Liver (tissue), 9 donors: ENCODE results near the gene VN1R2. TPM values are rescaled to one million over a fixed set of nuclear protein-coding genes. Genes with fewer than 3 reads are reported as not detected.
"Not testable (repeated sequence)": the region's sequence is repeated elsewhere in the genome, so short reads cannot be mapped to it uniquely, and the experiment has no call there.

Experiments used
- DNase-seq: peaks from one replicate; pipeline ENCODE4 v3.0.0-alpha.2; 2017; ENCODE audit warnings: low spot score
- H3K27ac ChIP-seq, 2 donors: one replicate each; pipeline ENCODE4 v1.7.0; 2013; ENCODE audit warnings: inconsistent platforms in 2 of 2, low read length in 2 of 2, control low read depth in 1 of 2, low read depth in 1 of 2, mild to moderate bottlenecking in 1 of 2
- H3K27me3 ChIP-seq, 4 donors: one replicate each; pipeline versions ENCODE4 v1.6.1 to v1.7.0; 2013; ENCODE audit warnings: low read length in 3 of 4, inconsistent platforms in 1 of 4, mild to moderate bottlenecking in 1 of 4, moderate library complexity in 1 of 4; ENCODE audit not compliant: control insufficient read depth in 4 of 4, insufficient read depth in 4 of 4
- H3K36me3 ChIP-seq, 4 donors: one replicate each; pipeline versions ENCODE4 v1.6.1 to v1.7.0; 2013; ENCODE audit warnings: low read length in 3 of 4, mild to moderate bottlenecking in 3 of 4, low read depth in 1 of 4, moderate library complexity in 1 of 4; ENCODE audit not compliant: control insufficient read depth in 4 of 4, insufficient read depth in 3 of 4
- H3K4me1 ChIP-seq, 4 donors: one replicate each; pipeline versions ENCODE4 v1.6.1 to v1.7.0; 2013; ENCODE audit warnings: low read length in 3 of 4, mild to moderate bottlenecking in 3 of 4, moderate library complexity in 1 of 4; ENCODE audit not compliant: control insufficient read depth in 4 of 4, insufficient read depth in 4 of 4
- H3K4me3 ChIP-seq, 3 donors: one replicate each; pipeline versions ENCODE4 v1.6.1 to v1.7.0; 2013; ENCODE audit warnings: low read length in 3 of 3, control low read depth in 1 of 3, low read depth in 1 of 3, mild to moderate bottlenecking in 1 of 3
- H3K9ac ChIP-seq, 2 donors: one replicate each; pipeline ENCODE4 v1.7.0; 2013; ENCODE audit warnings: low read length in 2 of 2, mild to moderate bottlenecking in 2 of 2, moderate library complexity in 2 of 2, control low read depth in 1 of 2, low read depth in 1 of 2
- H3K9me3 ChIP-seq, 4 donors: one replicate each; pipeline versions ENCODE4 v1.6.1 to v1.7.0; 2013; ENCODE audit warnings: low read length in 3 of 4; ENCODE audit not compliant: control insufficient read depth in 4 of 4
- ATF3 ChIP-seq: IDR thresholded peaks from 2 replicates; pipeline ENCODE4 v1.6.1; 2016; ENCODE audit warnings: antibody characterized with exemption
- EGR1 ChIP-seq, 2 donors: IDR thresholded peaks; 2 replicates each; pipeline ENCODE4 v1.6.1; 2016 to 2018; ENCODE audit warnings: antibody characterized with exemption in 2 of 2, low read depth in 2 of 2
- FOXA1 ChIP-seq: IDR thresholded peaks from 2 replicates; pipeline ENCODE4 v1.6.1; 2016; ENCODE audit warnings: antibody characterized with exemption
- FOXA2 ChIP-seq: IDR thresholded peaks from 2 replicates; pipeline ENCODE4 v1.6.1; 2016; ENCODE audit warnings: antibody characterized with exemption
- HNF4G ChIP-seq: IDR thresholded peaks from 2 replicates; pipeline ENCODE4 v1.6.1; 2016; ENCODE audit warnings: antibody characterized with exemption
- JUND ChIP-seq, 2 donors: IDR thresholded peaks; 2 replicates each; pipeline ENCODE4 v1.6.1; 2016; ENCODE audit warnings: antibody characterized with exemption in 2 of 2
- MAX ChIP-seq: IDR thresholded peaks from 2 replicates; pipeline ENCODE4 v1.6.1; 2016; ENCODE audit warnings: antibody characterized with exemption
- NR2F2 ChIP-seq: IDR thresholded peaks from 2 replicates; pipeline ENCODE4 v1.6.1; 2016; ENCODE audit warnings: antibody characterized with exemption
- RAD21 ChIP-seq, 2 donors: IDR thresholded peaks; 2 replicates each; pipeline ENCODE4 v1.6.1; 2016; ENCODE audit warnings: antibody characterized with exemption in 2 of 2, mild to moderate bottlenecking in 2 of 2
- RXRA ChIP-seq, 2 donors: IDR thresholded peaks; 2 replicates each; pipeline ENCODE4 v1.6.1; 2017 to 2018; ENCODE audit warnings: antibody characterized with exemption in 2 of 2, mild to moderate bottlenecking in 1 of 2
- SP1 ChIP-seq: IDR thresholded peaks from 2 replicates; pipeline ENCODE4 v1.6.1; 2018; ENCODE audit warnings: antibody characterized with exemption, mild to moderate bottlenecking
- TAF1 ChIP-seq: conservative IDR thresholded peaks from 2 replicates; pipeline ENCODE4 v1.6.1; 2016; ENCODE audit warnings: antibody characterized with exemption, mild to moderate bottlenecking
- YY1 ChIP-seq: IDR thresholded peaks from 2 replicates; pipeline ENCODE4 v1.6.1; 2016; ENCODE audit warnings: antibody characterized with exemption, mild to moderate bottlenecking
- ZBTB33 ChIP-seq: IDR thresholded peaks from 2 replicates; pipeline ENCODE4 v1.6.1; 2016; ENCODE audit warnings: antibody characterized with exemption
- WGBS: extraction: QIAGEN DNeasy Blood & Tissue Kit; methylation state at CpG from one replicate; pipeline ENCODE4 v1.1.7; 2013; 5-methylcytosine and 5-hydroxymethylcytosine counted together
- polyA plus RNA-seq, 2 donors: library from polyadenylated mRNA; stranded (reverse) in 1 of 2; unstranded in 1 of 2; fragments of 200-250 nt in 1 of 2; fragments of >200 nt in 1 of 2; fragmentation: Nextera tagmentation in 1 of 2; extraction: Ambion mirVana in 1 of 2; gene quantifications; one replicate each; pipeline versions ENCODE4 v1.2.1 to v1.2.3, GENCODE V29; 2013 to 2015
- total RNA-seq, 2 donors: library from RNA; depleted of rRNA; stranded (reverse); fragments of >200 nt; gene quantifications; one replicate each; pipeline ENCODE4 v1.2.3, GENCODE V29; 2014
- TF ChIP-seq, protein P1 (sequence below): IDR thresholded peaks from 2 replicates; pipeline ENCODE4 v1.6.1; 2016; ENCODE audit warnings: antibody characterized with exemption, mild to moderate bottlenecking
- TF ChIP-seq, protein P2 (sequence below): fragments of 150-350 bp; IDR thresholded peaks from 2 replicates; pipeline ENCODE4 v1.5.1; 2017; ENCODE audit warnings: improper control_type of control experiment, low read depth, low read length; ENCODE audit not compliant: missing input control
- donor health status: healthy.
- donor health status: healthy.
- donor health status: healthy.
- donor health status: healthy.
- donor health status: healthy.

The VN1R2 gene
- total and polyA plus RNA-seq, 4 donors = not detected

DNA sequence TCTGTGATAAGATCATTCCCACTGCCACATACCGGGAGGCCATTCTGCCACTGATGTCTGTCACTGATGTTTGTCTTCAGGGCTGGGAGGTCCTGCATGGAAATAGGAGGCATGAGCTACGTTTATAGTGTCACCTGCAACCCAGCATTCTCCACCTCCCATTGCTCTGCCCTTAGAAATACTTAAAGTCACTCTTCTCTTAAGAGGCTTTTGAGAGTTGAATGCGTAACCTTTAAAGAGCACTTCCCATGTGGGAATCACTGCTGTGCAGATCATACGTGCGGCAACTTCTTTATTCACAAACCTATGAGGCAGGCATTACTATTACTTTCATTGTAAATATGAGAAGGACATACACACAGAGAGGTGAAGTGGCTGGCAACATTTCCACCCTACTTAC lies 9.5 kb downstream of the VN1R2 start, which contains the start of gene VN1R4:
Gene VN1R4, minus strand, starts transcription at position 101 of the 400 bp plus-strand sequence. Its CDS starts 58 bp downstream, at position 43.
- not testable (repeated sequence) for H3K27ac ChIP-seq, H3K4me3 ChIP-seq, H3K4me1 ChIP-seq, H3K9ac ChIP-seq, H3K36me3 ChIP-seq, DNase-seq, H3K27me3 ChIP-seq
- peaks cover 0 to 17% (median 12%) of the 10 kb centered on the region in 4 donors for H3K9me3 ChIP-seq
- 75% methylated on average over 4 of the region's 5 CpGs for WGBS

- not testable (repeated sequence) for H3K4me3 ChIP-seq, H3K36me3 ChIP-seq, H3K4me1 ChIP-seq, DNase-seq, H3K9ac ChIP-seq, H3K27me3 ChIP-seq, H3K27ac ChIP-seq
- peaks cover 3 to 31% (median 17%) of the 10 kb centered on the region in 4 donors for H3K9me3 ChIP-seq
- WGBS = 93% methylated on average over 26 of the region's 27 CpGs
Observed at GRCh38 chr19:53269861-53270260, 11.8 kb downstream of the VN1R2 start.

GRCh38 chr19:53272044-53272443 lies 14.0 kb downstream of the VN1R2 start:
- no peak for DNase-seq
- Histone ChIP-seq H3K27me3 (no peaks in the 10 kb centered on the region), H3K9ac (no peak overlapping the region), H3K36me3 (no peaks in the 10 kb centered on the region), H3K4me1 (no peaks in the 10 kb centered on the region), H3K27ac (no peak overlapping the region), H3K9me3 (peaks cover 4 to 26% (median 16%) of the 10 kb centered on the region in 4 donors), H3K4me3 (peak overlapping the region in 1 of 3 donors; percentile 14)
- 82% methylated on average over 9 of the region's 9 CpGs for WGBS
- TF ChIP-seq TAF1 = no peak
- no peak for TF ChIP-seq RXRA (IDR thresholded peaks at IDR 0.05)
- TF ChIP-seq SP1 = no peak
- TF ChIP-seq, protein P1, sequence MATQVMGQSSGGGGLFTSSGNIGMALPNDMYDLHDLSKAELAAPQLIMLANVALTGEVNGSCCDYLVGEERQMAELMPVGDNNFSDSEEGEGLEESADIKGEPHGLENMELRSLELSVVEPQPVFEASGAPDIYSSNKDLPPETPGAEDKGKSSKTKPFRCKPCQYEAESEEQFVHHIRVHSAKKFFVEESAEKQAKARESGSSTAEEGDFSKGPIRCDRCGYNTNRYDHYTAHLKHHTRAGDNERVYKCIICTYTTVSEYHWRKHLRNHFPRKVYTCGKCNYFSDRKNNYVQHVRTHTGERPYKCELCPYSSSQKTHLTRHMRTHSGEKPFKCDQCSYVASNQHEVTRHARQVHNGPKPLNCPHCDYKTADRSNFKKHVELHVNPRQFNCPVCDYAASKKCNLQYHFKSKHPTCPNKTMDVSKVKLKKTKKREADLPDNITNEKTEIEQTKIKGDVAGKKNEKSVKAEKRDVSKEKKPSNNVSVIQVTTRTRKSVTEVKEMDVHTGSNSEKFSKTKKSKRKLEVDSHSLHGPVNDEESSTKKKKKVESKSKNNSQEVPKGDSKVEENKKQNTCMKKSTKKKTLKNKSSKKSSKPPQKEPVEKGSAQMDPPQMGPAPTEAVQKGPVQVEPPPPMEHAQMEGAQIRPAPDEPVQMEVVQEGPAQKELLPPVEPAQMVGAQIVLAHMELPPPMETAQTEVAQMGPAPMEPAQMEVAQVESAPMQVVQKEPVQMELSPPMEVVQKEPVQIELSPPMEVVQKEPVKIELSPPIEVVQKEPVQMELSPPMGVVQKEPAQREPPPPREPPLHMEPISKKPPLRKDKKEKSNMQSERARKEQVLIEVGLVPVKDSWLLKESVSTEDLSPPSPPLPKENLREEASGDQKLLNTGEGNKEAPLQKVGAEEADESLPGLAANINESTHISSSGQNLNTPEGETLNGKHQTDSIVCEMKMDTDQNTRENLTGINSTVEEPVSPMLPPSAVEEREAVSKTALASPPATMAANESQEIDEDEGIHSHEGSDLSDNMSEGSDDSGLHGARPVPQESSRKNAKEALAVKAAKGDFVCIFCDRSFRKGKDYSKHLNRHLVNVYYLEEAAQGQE = no peak
- TF ChIP-seq JUND (IDR thresholded peaks at IDR 0.05) = no peak
- no peak for TF ChIP-seq FOXA1
- TF ChIP-seq EGR1 (IDR thresholded peaks at IDR 0.05; ENCODE audit: low read depth in 2 of 2) = no peak
- no peak for TF ChIP-seq ZBTB33
- TF ChIP-seq NR2F2 = no peak
- TF ChIP-seq FOXA2 = no peak
- no peak for TF ChIP-seq YY1
- TF ChIP-seq MAX = no peak
- TF ChIP-seq ATF3 = no peak
- TF ChIP-seq, protein P2, sequence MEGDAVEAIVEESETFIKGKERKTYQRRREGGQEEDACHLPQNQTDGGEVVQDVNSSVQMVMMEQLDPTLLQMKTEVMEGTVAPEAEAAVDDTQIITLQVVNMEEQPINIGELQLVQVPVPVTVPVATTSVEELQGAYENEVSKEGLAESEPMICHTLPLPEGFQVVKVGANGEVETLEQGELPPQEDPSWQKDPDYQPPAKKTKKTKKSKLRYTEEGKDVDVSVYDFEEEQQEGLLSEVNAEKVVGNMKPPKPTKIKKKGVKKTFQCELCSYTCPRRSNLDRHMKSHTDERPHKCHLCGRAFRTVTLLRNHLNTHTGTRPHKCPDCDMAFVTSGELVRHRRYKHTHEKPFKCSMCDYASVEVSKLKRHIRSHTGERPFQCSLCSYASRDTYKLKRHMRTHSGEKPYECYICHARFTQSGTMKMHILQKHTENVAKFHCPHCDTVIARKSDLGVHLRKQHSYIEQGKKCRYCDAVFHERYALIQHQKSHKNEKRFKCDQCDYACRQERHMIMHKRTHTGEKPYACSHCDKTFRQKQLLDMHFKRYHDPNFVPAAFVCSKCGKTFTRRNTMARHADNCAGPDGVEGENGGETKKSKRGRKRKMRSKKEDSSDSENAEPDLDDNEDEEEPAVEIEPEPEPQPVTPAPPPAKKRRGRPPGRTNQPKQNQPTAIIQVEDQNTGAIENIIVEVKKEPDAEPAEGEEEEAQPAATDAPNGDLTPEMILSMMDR = no peak
- no peak for TF ChIP-seq RAD21 (IDR thresholded peaks at IDR 0.05)
- TF ChIP-seq HNF4G = no peak
